NB4 (cell line): ENCODE results near the gene TEX264.
"Not testable (repeated sequence)": the region's sequence is repeated elsewhere in the genome, so short reads cannot be mapped to it uniquely, and the experiment has no call there.

ENCODE experiments used
- DNase-seq: peaks from one replicate; pipeline ENCODE4 v3.0.0; 2010; ENCODE audit warnings: low read depth
- H3K4me3 ChIP-seq: one replicate; pipeline ENCODE4 v1.5.1; 2011; ENCODE audit warnings: mild to moderate bottlenecking, low read depth, low read length, moderate library complexity
- MYC ChIP-seq: IDR thresholded peaks from 2 replicates; pipeline ENCODE4 v1.6.1; 2011; ENCODE audit warnings: low read depth, low read length
- POLR2A ChIP-seq: IDR thresholded peaks from 2 replicates; pipeline ENCODE4 v1.6.1; 2011; ENCODE audit warnings: mild to moderate bottlenecking; ENCODE audit not compliant: insufficient read length; ENCODE audit errors: extremely low read depth
- TF ChIP-seq, protein P1 (sequence below): IDR thresholded peaks from one replicate; pipeline ENCODE4 v1.5.1; 2012; ENCODE audit warnings: low read depth, low read length
- TF ChIP-seq, protein P2 (sequence below): IDR thresholded peaks from 2 replicates; pipeline ENCODE4 v1.6.1; 2011; ENCODE audit warnings: low read depth, low read length

Gene TEX264

DNA sequence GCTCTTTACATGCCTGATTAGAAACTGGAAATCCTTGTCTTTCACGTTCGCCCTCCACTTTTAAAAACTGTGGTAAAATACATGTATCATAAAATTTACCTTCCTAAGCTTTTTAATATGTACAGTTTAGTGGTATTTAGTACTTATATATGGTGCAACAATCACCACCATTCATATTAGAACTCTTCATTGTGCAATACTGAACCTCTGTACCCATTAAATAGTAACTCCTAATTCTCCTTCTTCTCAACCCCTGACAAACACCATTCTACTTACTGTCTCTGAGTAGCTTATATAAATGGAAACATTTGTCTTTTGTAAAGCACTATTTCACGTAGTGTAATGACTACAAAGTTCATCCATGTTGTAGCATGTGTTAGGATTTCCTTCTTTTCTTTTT is 64.0 kb downstream of the TEX264 start:
- H3K4me3 ChIP-seq: no peak overlapping the region
- no peak for TF ChIP-seq MYC
- TF ChIP-seq, protein P1, sequence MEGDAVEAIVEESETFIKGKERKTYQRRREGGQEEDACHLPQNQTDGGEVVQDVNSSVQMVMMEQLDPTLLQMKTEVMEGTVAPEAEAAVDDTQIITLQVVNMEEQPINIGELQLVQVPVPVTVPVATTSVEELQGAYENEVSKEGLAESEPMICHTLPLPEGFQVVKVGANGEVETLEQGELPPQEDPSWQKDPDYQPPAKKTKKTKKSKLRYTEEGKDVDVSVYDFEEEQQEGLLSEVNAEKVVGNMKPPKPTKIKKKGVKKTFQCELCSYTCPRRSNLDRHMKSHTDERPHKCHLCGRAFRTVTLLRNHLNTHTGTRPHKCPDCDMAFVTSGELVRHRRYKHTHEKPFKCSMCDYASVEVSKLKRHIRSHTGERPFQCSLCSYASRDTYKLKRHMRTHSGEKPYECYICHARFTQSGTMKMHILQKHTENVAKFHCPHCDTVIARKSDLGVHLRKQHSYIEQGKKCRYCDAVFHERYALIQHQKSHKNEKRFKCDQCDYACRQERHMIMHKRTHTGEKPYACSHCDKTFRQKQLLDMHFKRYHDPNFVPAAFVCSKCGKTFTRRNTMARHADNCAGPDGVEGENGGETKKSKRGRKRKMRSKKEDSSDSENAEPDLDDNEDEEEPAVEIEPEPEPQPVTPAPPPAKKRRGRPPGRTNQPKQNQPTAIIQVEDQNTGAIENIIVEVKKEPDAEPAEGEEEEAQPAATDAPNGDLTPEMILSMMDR: no peak
- TF ChIP-seq, protein P2, sequence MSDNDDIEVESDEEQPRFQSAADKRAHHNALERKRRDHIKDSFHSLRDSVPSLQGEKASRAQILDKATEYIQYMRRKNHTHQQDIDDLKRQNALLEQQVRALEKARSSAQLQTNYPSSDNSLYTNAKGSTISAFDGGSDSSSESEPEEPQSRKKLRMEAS: no peak
- no peak for TF ChIP-seq POLR2A
- DNase-seq: no peak

DNA sequence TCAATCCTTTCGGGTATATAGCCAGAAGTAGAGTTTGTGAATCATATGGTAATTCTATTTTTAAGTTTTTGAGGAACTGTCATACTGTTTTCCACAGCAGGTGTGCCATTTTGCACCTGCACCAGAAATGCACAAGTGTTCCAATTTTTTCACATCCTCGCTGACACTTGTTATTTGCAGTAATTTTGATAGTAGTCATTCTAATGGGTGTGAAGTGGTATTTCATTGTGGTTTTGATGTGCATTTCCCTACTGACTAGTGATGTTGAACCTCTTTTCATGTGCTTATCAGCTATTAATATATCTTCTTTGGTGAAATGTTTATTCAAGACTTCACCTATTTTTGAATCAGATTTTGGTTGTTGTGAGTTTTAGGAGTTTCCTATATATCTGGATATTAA is 64.9 kb downstream of the TEX264 start:
- DNase-seq: no peak
- no peak overlapping the region for H3K4me3 ChIP-seq
- no peak for TF ChIP-seq MYC
- TF ChIP-seq, protein P2: no peak
- TF ChIP-seq, protein P1: no peak
- TF ChIP-seq POLR2A: no peak

DNA sequence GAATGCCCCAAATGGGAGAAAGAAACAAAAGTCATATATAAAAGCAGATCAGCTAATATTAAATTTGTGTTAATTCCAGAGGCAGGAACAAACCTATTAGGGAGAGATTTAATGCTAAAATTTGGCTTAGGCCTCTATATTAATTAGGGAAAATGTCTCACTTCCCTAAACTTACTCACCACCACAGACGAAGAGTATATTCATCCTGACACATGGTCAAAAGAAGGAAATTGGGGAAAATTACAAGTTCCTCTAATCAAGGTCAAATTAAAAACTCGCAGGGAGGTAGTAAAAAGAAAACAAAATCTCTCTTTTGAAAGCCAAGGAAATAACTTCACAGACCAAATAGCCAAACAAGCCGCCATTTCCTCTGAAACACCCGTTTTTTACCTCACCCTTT is 68.1 kb downstream of the TEX264 start:
- H3K4me3 ChIP-seq: no peak overlapping the region
- no peak for DNase-seq
- TF ChIP-seq, protein P1: no peak
- TF ChIP-seq POLR2A: no peak
- no peak for TF ChIP-seq MYC
- TF ChIP-seq, protein P2: no peak

DNA sequence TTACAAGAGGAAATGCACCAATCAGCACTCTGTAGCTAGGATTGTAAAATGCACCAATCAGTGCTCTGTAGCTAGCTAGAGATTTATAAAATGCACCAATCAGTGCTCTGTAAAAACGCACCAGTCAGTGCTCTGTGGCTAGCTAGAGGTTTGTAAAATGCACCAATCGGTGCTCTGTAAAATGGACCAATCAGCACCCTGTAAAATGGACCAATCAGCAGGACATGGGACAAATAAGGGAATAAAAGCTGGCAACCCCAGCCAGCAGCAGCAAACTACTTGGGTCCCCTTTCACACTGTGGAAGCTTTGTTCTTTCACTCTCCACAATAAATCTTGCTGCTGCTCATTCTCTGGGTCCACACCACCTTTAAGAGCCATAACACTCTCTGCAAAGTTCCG is 71.3 kb downstream of the TEX264 start:
- not testable (repeated sequence) for DNase-seq, H3K4me3 ChIP-seq

DNA sequence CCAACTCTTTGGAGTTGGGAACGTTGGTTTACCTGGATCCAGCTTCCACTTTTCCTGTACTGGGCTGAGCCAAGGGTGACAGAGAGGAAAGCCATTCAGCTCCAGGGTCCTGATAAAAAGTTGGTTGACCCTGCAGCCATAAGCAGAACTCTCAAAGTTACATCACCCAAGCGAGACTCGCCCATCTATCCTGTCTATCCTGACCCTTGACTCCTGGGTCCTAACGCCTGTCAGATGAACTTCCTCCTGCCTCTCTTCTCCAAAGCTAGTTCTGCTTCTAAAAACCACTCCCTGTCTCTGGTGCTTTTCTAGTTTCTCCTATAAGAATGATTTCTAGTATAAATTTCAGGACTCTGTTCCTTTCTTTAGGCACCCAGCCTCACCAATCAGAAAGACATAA is 71.9 kb downstream of the TEX264 start:
- DNase-seq: peak; percentile 72
- H3K4me3 ChIP-seq: not testable (repeated sequence)

DNA sequence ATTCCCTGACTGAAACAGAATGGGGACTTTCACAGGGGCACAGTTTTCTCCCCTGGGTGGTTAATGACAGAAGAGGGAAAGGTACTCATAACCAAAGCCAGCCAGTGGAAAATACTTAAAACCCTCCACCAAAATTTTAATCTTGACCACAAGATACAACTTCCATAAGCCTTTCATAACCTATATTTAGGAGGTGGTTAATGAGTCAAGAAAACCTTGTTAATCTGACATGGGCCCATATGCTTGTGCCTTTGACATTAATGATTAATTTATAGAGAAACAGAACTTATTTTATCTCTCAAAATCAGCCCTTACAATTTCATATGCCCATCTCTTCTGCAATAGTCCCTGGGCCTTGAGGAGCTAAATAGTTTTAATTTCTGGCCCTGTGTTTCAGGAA is 76.8 kb downstream of the TEX264 start:
- H3K4me3 ChIP-seq: no peak overlapping the region
- TF ChIP-seq, protein P1: no peak
- TF ChIP-seq MYC (no peak), POLR2A (no peak)
- TF ChIP-seq, protein P2: no peak
- no peak for DNase-seq

DNA sequence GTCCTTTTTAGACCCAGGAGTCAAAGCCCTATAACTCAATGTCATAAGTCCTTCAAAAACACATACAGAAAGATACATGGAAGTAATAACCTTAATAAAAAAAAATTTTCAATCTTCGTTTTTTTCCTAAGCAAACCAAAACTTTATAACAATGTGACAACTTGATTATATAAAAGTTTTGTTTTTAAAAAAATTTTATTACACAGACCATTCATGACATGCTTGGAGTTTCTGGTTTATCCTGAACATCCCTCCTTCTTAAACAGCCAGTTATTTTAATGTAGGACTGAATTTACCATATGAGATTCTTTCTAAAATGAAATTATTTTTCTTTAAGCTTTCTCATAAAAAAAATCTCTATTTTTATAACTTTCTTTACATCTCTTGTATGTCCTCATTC is 77.3 kb downstream of the TEX264 start:
- no peak overlapping the region for H3K4me3 ChIP-seq
- no peak for DNase-seq
- TF ChIP-seq, protein P2: no peak
- TF ChIP-seq POLR2A: no peak

DNA sequence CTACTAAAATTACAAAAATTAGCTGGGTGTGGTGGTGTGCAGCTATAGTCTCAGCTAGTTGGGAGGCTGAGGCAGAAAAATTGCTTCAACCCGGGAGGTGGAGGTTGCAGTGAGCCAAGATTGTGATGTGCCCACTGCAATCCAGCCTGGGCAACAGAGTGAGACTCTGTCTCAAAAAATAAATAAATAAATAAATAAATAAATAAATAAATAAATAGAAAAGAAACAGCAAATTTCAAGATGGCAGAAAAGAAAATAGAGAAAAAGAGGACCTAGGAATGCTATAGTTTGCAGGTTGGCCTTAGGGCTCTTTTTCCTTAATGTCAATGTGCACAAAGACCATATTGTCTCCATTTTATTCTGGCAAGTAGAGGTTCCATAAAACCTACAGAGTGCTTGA is 79.8 kb downstream of the TEX264 start:
- no peak overlapping the region for H3K4me3 ChIP-seq
- no peak for TF ChIP-seq POLR2A
- TF ChIP-seq, protein P2: no peak
- no peak for TF ChIP-seq MYC
- TF ChIP-seq, protein P1: no peak
- no peak for DNase-seq
